HG02610 (cell line): Measurements from ENCODE around the gene ASS1.

Experiments used
- ATAC-seq: cut with Tn5 transposase; IDR thresholded peaks from one replicate; pipeline ENCODE4 v1.9.1; 2021; ENCODE audit warnings: mild to moderate bottlenecking, moderate library complexity; ENCODE audit not compliant: unreplicated experiment

The ASS1 gene

GRCh38 chr9:130549093-130549735 lies 104.5 kb downstream of the ASS1 start:
- ATAC-seq: no peak
